ENCODE results near the gene TRNT1.

TRNT1 gene

DNA sequence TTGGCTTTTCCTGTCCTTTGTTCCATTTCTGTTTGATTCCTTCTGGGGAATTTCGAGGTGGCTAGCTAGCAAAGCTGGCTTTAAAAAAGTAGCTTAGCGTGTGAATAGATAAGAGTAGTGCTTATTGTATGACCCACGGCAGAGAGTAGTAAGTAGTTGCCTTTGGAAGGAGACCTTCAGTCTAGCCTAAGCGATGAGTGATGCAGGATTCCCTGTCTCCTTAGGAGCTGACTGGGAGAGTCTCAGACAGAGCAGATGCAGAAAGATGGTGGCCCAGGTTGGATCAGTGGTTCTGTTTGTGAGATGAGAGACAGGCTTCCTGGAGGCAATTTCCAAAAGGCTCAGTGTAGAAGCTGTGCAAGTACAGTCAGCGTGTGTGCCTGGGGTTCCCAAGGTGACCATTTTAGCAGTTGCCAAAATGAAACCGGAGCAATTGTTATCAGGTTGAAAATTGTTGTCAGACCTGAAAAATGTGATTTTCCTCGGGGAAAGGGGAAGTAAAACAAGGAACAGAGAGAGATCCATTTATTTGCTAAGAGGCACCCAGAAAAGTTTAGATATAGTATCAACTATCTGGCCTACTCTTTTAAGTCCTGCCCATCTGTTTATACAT lies 15.9 kb upstream of the TRNT1 start:
- ATAC-seq (no peak), DNase-seq (no peak)

DNA sequence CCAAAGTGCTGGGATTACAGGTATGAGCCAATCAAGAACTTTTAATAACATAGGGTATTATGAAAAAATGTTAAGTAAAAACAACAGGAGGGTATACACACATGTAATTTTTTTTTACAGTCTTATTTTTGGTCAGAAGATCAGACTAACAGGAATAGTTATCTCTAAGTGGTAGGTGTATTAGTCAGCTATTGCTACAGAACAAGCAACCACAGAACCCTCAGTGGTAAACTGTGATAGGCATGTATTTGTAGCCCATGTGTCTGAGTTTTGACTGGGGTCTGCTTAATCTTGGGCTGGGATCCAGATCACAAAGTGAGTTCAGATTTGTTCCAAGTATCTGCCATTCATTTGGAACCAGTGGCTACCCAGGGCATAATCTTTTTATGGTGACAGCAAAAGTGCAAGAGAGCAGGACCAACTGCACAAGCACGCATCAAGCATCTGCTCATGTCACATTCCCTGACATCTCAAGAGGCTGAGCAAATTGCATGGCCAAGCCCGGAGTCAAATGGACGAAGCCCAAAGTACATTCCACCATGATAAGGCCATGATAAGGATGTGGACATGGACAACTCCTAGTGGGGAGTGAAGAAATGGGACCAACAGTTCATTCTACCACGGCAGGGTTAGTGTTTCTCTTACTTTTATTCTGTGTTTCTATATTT lies 13.6 kb upstream of the TRNT1 start:
- ATAC-seq = no peak
- no peak for DNase-seq

GRCh38 chr3:3117651-3118050 lies 9.1 kb upstream of the TRNT1 start:
- ATAC-seq (no peak), DNase-seq (no peak)

DNA sequence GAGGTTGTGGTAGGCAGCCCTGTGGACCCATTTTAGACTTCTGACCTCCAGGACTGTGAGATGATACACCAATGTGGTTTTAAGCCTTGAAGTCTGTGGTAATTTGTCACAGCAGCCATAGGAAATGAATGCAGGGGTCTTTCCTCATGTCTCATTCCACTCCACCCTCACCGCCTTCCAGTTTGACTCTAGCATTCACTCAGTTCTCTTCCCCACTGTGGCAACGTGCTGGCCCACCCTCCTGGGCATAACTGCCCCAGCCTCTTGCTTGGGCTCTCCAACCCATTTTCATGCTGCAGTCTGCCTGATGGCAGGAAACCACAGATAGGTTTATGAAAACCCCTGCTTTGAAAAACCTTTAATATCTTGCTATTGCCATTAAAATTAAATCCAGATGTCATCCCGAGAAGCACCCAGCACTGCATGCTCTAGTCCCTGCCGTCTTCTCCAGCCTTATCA lies 7.3 kb upstream of the TRNT1 start:
- DNase-seq (peak; percentile 33), ATAC-seq (peak; percentile 83)

DNA sequence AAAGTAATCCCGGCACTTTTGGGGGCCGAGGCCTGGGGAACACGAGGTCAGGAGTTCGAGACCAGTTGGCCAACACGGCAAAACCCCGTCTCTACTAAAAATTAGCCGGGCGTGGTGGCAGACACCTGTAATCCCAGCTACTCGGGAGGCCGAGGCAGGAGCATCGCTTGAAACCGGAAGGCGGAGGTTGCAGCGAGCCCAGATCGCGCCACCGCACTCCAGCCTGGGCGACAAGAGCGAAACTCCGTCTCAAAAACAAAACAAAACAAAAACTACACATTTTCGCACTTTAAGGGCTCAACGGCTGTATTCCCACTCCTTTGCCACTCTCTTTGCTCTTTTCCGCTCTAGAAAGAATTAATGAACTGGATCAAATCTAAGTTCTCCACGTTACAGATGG lies 763 bp upstream of the TRNT1 start:
- ATAC-seq = no peak
- DNase-seq = no peak

- DNase-seq (peak; percentile 43), ATAC-seq (peak; percentile 47)
Observed at GRCh38 chr3:3127432-3128010, 781 bp downstream of the TRNT1 start.

DNA sequence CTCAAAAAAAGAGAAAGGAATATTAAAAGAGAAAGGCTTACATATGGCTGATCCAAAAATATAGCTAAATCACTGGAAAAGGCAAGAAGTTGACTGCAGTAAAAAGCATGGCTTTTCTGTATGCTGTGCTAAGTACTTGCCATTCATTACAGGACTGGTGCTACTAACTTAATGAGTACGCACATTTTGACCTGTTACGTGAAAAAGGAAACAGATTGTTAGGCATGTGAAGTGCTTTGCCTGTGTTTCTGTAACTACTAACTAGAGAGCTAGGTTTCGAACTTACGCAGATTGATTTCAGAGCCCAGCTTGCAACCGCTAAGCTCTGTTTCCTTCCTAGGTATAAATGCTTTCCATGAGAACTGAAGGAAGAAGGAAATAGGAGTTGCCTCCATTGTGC lies 2.8 kb downstream of the TRNT1 start:
- ATAC-seq = no peak
- no peak for DNase-seq

DNA sequence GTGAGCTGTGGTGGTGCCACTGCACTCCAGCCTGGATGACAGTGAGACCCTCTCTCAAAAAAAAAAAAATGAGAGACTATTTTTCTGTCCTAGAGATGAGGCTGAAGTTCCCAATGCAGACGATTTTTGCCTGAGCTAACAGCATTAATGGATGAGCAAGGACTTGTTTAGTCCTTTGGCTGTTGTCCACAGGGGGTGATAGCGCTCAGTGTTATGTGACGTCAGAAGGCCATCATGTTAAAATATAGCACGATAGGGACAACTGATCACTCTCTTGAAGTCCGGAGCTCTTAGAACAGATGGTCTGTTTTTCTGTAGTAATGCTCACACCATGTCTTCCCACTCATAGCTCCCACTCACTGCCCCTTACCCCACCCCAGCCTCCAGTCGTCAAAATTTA lies 6.8 kb downstream of the TRNT1 start:
- DNase-seq = no peak
- ATAC-seq = no peak

- ATAC-seq (peak; percentile 75), DNase-seq (no peak)
Observed at GRCh38 chr3:3134750-3135448, 8.2 kb downstream of the TRNT1 start.

DNA sequence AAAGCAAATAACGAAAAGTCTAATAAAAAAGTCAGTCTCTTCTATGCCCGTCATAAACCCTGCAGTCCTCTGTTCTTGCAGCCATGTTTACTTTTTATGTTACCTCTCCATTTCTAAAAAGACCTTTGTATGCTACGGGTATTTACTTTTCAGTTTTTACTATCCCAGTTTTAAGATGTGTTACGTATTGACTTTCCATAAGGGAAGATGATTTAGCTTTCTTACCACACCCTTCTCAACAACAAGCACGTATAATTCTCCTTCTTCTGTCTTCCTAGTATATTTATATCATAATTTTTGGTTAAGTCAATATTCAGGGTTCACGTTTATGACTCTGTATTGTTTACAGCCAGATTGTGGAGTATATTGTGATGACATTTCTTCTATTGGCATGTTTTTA lies 10.8 kb downstream of the TRNT1 start:
- DNase-seq (no peak), ATAC-seq (no peak)

GRCh38 chr3:3141939-3142338 lies 15.2 kb downstream of the TRNT1 start:
- DNase-seq (no peak), ATAC-seq (no peak)

DNA sequence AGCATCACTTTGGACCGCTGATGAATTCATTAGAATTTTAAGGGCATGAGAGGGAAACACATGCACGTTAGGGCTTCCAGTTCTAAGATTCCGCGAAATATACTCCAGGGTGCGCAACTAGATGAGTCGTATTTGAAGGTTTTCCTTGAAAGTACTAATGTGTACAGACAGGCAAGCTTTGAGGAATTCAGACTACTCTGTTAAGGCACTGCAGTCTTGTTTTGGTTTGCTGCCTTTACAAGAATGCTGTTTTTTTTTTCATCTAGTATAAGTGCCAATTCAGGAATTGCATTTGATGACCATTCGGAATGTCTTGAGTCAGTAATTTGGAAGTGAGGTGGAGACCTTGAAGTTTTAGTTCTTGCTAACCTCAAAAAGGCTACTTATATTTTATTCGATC lies 19.1 kb downstream of the TRNT1 start:
- DNase-seq (no peak), ATAC-seq (no peak)

GRCh38 chr3:3149560-3149959 lies 22.8 kb downstream of the TRNT1 start:
- DNase-seq (no peak), ATAC-seq (no peak)

- DNase-seq (no peak), ATAC-seq (no peak)
Observed at GRCh38 chr3:3151513-3151912, 24.8 kb downstream of the TRNT1 start.

DNA sequence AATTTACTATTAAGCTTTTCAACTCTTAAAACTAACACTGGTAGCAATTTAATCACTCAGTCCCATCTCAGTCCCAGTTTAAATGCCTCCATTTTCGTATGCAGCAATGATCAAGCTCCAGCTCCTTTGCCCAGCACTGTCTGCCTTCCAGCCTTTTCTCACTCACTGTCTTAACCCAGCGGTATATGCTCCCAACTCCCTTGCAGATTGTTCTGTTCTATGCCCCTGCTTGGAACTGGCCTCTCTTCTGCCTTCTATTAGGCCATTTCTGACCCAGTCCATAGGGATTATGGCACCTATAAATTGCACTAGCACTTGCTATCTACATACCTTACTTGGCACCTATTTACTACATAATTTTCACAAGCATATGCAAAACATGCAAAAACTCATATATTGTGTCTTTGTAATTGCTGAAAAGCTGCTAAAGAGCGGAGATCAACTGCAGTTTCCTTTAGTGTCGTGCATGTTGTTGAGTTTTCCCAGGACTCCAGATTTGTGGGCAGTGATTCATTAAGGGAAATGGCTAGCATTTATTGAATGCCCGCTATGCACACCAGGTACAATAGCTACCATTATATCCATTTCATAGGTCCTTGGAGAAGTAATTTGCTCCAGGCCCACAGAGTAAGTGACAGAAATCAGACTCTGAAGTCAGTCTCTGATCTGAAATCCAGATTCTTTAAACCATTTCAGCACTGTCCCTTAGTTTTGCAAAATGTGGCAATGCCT lies 28.3 kb downstream of the TRNT1 start:
- DNase-seq = no peak
- no peak for ATAC-seq

- DNase-seq (no peak), ATAC-seq (no peak)
Observed at GRCh38 chr3:3157484-3157883, 30.7 kb downstream of the TRNT1 start.

DNA sequence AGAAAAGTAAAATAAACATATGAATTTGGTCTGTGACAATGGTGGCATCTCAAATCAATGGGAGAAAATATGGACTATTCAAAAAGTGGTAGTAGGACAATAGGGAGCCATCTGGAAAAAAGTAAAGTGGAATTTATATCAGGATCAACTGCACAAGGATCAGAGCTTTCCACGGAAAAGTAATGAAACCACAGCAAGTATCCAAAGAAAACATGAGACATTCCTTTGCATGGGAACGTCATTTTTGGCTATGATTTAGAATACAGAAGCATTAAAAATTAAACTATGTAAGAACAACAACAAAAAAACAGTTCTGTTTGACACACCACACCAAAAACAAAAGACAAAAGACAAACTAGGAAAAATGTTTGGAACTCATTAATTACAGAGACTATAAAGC lies 34.1 kb downstream of the TRNT1 start:
- ATAC-seq (no peak), DNase-seq (no peak)

- no peak for ATAC-seq
- no peak for DNase-seq
Observed at GRCh38 chr3:3165241-3165640, 38.5 kb downstream of the TRNT1 start.

DNA sequence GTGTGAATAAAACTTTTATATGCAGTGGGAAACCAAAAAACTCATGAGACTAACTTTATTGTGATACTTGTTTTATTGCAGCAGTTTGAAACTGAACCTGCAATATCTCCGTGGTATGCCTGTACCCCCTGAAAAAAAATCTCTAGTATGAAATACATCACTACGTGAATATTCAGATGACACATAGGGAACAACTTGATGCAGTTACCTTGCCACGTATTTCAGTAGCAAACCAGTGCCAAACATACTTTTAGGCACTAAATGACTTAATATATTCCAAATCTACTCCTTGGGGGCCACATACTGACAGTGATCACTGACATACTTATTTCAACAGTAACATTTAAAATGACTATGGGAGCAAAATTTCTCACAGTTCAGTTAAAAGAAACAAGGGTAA lies 38.9 kb downstream of the TRNT1 start:
- ATAC-seq (no peak), DNase-seq (no peak)

DNA sequence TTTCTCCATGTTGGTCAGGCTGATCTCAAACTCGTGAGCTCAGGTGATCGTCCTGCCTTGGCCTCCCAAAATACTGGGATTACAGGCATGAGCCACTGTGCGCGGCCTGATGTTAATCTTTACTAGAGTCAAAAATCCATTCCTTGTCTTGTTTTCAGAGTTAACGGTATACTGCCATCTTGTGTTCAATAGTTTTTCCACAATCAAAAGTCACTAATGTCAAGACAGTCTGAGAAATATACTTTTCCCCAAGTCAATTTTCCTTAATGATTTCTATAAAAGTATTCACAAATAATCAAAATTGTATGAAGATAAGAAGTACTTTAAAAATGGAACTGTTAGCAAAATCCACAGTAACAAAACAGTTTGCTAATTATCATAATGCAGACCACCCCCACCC lies 44.3 kb downstream of the TRNT1 start:
- no peak for DNase-seq
- ATAC-seq = peak; percentile 60

GRCh38 chr3:3172627-3173026 lies 45.9 kb downstream of the TRNT1 start:
- ATAC-seq = peak; percentile 34
- no peak for DNase-seq

- DNase-seq (no peak), ATAC-seq (no peak)
Observed at GRCh38 chr3:3177861-3178497, 51.2 kb downstream of the TRNT1 start.
